NCI-H524 treated with DMSO at 0.1 percent for 48 hours (cell line): ENCODE measurements around the gene QPCT.
"Not testable (repeated sequence)": the region's sequence is repeated elsewhere in the genome, so short reads cannot be mapped to it uniquely, and the experiment has no call there.

Source experiments
- DNase-seq: peaks from one replicate; lab custom pipeline; 2025; lab: John Stamatoyannopoulos, UW

The QPCT gene

GRCh38 chr2:37358466-37358865 is 14.0 kb downstream of the QPCT start:
- no peak for DNase-seq

GRCh38 chr2:37361216-37361815 is 16.9 kb downstream of the QPCT start:
- no peak for DNase-seq

- no peak for DNase-seq
Measured at GRCh38 chr2:37361994-37362698, 17.7 kb downstream of the QPCT start.

- DNase-seq = no peak
Measured at GRCh38 chr2:37364351-37364750, 19.9 kb downstream of the QPCT start.

GRCh38 chr2:37365669-37366068 is 21.2 kb downstream of the QPCT start:
- DNase-seq = no peak

- DNase-seq = no peak
Measured at GRCh38 chr2:37366773-37367172, 22.3 kb downstream of the QPCT start.

- DNase-seq = no peak
Measured at GRCh38 chr2:37367310-37367709, 22.9 kb downstream of the QPCT start.

GRCh38 chr2:37367984-37368383 is 23.6 kb downstream of the QPCT start:
- no peak for DNase-seq

- DNase-seq = no peak
Measured at GRCh38 chr2:37370666-37371065, 26.2 kb downstream of the QPCT start.

GRCh38 chr2:37372000-37372399 is 27.6 kb downstream of the QPCT start:
- DNase-seq = no peak

- DNase-seq = no peak
Measured at GRCh38 chr2:37375741-37376288, 31.4 kb downstream of the QPCT start.

GRCh38 chr2:37376421-37377186 is 32.2 kb downstream of the QPCT start:
- no peak for DNase-seq

- DNase-seq = no peak
Measured at GRCh38 chr2:37377187-37377532, 32.7 kb downstream of the QPCT start.

GRCh38 chr2:37378411-37378810 is 34.0 kb downstream of the QPCT start:
- DNase-seq = no peak

GRCh38 chr2:37379881-37380296 is 35.5 kb downstream of the QPCT start:
- DNase-seq = no peak

GRCh38 chr2:37380787-37381186 is 36.4 kb downstream of the QPCT start:
- not testable (repeated sequence) for DNase-seq

GRCh38 chr2:37384261-37384660 is 39.8 kb downstream of the QPCT start:
- not testable (repeated sequence) for DNase-seq

- DNase-seq = no peak
Measured at GRCh38 chr2:37387148-37387835, 42.9 kb downstream of the QPCT start.

- no peak for DNase-seq
Measured at GRCh38 chr2:37388074-37388473, 43.6 kb downstream of the QPCT start.

GRCh38 chr2:37389395-37389794 is 45.0 kb downstream of the QPCT start:
- no peak for DNase-seq

GRCh38 chr2:37389989-37390765 is 45.7 kb downstream of the QPCT start:
- DNase-seq = no peak

GRCh38 chr2:37390777-37391176 is 46.3 kb downstream of the QPCT start:
- no peak for DNase-seq
